Measurements from ENCODE around the gene BCR.

BCR gene

GRCh38 chr22:23245799-23246136 lies 65.5 kb downstream of the BCR start:
- no peak for DNase-seq (ENCODE audit: low read depth)

GRCh38 chr22:23246982-23247766 lies 66.9 kb downstream of the BCR start:
- DNase-seq (ENCODE audit: low read depth): no peak

GRCh38 chr22:23248583-23248982 lies 68.3 kb downstream of the BCR start:
- DNase-seq (ENCODE audit: low read depth): no peak

DNA sequence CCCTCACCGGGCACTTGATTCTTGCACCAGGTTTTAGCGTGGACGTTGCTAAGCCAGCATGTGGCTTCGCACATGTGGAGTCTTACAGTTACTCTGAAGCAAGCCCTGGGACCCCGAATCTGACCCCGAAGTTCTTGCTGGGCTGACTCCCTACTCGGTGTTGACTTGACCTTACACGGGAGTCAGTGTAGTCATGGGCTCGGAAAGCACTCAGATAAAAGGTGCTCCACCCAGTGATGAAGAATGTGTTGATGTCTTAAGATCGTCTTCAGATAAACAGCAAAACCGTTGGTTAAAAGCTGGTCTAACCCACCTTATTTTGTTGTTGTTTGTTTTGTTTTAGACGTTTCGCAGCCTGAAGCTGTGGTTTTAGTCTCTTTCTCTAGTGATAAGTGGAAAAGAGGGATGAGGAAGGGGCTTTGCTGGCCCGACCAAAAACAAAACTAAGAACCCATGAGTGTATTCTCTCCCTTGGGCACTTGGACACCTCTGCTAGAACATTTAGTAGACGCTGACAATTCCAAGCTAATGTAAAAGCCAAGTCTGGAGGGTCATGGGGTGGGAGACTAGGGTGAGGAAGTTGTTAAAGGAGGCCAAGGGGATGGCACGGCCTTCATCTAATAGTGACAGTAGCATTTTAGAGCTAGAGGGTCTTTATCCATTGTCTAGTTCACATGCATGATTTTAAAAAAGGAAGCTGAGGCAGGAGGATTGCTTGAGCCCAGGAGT lies 69.9 kb downstream of the BCR start:
- DNase-seq (ENCODE audit: low read depth): no peak

DNA sequence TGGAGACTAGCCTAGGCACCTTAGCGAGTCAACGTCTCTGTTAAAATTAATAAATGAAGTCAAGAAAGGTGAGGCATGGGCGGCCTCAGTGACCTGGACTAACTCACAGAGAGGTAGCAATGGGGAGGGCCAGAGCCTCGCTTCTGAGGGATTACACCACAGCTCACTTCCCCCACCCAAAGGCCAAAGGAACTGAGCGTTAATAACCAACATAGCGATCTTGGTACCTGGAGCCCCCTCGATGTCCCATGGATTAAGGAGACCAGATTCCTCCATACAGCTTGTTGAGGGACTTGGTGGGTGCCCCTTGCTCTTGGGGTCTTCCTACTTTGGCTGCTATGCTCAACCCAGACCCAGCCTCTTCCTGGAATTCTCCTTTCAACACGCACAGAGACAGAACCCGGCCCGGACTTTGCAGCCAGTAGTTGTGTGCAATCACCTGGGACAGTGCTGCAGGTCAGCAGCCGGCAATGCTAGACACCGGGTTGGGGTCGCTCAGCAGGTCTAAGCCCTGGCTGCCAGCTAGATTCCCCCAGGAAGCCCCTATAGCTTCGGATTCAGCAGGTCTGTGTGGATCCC lies 70.6 kb downstream of the BCR start:
- no peak for DNase-seq (ENCODE audit: low read depth)

DNA sequence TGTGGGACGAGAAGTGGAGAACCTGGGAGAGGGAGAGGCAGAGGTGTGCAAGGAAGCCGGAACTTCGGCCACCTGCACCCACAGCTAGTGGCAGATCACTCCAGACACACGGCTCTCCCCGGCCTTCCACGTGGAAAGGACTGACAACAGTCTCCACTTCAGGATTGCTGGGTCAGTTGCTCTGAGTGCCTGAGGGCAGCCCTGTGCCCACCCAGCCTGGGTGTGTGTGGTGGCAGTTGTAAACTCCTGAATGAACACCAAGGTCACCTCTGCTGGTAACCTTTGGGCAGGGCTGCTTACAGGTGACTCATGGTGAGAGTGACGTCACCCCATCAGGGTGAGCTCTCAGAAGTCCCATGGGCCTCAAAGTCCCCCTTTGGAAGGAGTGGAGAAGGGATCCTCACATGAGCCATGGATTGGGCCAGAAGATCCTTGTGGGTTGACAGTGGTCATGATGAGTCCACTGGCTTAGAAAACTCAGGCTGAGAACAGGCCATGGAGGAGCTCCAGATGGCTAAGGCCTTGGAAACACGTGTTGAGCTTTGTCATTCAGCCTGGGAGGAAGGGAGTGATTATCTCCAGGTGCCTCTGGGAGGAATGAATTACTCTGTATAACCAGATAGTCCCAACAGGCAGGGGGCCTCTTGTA lies 71.3 kb downstream of the BCR start:
- DNase-seq (ENCODE audit: low read depth): no peak

DNA sequence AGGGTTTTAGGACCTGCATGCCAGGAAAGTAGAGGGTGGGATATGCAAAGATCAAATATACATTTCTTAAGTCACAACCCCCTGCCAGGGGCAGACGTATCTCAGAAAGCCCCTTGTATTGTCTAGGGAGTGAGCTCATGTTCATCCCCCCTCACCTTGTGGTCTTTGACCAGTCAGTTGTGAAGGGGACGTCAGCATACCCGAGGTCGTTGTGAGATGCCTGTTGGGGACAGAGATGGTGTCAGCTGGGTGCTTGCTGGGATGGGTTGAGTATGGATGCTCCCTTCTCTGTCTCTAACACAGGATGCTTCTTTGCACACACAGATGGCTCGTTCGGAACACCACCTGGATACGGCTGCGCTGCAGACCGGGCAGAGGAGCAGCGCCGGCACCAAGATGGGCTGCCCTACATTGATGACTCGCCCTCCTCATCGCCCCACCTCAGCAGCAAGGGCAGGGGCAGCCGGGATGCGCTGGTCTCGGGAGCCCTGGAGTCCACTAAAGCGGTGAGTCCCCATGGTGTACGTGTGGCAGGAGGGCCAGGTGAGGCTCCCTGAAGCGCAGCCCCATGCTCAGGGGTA lies 73.3 kb downstream of the BCR start:
- no peak for DNase-seq (ENCODE audit: low read depth)

- no peak for DNase-seq (ENCODE audit: low read depth)
These were observed 75.3 kb downstream of the BCR start for GRCh38 chr22:23255506-23256170.

DNA sequence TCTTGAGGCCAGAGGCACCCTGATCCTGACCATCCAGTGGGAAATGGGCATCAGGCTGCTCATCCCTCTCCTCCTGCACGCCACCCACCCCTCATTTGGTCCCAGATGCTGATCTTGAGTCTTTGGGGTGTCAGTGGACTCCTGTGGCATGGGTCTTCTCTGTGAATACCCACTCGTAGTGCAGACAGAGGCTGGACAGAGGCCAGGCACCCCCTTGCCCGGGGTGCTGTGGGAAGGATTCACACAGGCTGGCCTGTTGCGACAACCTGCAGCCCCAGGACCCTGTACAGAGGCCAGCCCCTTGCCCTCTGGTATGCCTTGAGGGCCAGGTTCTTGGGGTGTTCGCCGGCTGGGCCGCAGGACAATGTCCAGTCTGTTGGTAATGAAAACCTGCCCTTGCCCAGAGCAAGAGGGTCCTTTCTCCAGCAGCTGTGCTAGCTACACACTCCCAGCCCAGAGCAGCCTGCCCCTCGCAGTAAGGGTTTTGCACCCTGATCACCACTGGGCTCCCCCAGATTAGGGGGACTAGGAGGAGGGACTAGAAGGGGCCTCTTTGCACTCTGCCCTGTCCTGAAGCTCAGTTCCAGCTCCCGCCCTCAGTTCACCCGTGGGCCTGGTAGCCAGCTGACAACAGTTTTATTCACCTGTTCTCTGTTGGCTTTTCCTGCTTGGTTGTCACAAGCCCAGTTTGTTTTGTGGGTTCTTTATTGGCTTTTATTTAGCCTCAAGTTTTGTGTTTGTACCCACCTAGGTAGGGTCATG lies 76.0 kb downstream of the BCR start:
- no peak for DNase-seq (ENCODE audit: low read depth)

- peak; percentile 46 for DNase-seq (ENCODE audit: low read depth)
These were observed 76.9 kb downstream of the BCR start for GRCh38 chr22:23256986-23257888.

DNA sequence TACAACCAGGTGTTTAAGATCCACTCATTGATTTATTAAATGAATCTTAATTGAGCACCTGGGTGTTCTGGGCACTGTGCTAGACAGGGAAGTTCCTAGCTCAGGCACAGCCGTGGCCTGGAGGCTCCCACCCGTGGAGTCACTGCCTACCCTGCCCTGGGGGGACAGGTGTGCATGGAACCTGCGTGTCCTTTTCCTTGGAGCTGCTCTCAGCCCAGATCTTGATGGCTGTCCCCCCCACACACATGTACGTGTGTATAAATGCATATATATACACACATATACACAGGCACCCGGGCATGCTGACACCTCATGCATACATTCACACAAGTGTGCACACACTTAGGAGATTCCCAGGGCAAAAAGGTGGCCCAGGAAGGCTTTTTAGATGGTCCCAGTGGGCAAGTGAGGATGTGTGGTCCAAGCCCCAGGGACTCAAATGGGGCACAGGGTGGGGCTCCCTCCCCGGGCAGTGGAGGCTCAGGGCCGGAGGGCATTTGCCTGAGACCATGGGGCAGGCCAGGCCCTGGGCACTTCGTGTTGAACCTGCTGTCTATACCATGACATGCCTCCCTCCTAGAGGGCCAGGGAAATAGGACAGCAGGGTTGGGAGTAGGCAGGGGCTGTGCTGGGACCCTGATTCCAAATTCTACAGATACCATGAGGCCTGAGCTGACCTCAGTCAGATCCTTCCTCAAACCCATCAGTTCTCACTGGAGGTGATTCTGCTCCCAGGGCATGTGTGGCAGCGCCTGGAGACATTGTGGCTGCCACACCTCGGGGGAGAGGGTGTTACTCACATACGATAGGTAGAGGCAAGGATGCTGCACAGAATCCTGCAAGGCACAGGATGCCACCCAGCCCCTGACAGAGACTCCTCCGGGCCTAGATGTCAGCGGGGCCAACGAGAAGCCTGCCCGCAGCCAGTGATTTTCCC lies 77.8 kb downstream of the BCR start:
- DNase-seq (ENCODE audit: low read depth): no peak

- DNase-seq (ENCODE audit: low read depth): no peak
These were observed 78.5 kb downstream of the BCR start for GRCh38 chr22:23258826-23259170.

DNA sequence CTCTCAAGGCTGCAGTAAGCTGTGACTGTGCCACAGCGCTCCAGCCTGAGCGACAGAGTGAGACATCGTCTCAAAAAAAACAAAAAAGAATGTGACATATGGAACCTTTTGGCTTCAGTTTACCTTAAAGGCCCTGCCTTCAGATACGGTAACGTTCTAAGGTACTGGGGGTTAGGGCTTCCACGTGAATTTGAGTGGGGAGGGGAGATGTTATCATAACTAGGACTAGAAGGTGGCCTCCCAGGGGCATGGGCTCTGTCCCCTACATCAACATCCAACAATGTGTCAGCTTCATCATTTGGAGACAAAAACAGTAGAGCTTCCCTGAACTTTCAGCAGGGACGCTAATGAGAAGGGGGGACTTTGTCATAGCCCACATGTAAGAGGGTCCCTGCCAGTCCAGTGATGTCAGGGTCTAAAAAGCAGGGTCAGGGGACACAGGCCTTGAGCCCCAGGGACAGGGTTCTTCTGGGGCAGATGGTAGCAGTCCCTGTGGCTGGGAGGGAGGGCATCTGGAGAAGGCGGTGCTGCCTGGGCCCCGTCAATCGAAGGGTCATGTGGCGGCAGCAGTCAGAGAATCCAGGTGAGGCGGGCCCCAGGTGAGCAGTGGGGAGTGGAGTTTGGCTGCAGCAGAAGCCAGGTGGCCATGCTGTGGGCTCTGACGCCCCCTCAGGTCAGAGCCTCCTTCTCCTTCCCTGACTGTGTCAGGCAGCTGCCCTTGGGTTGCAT lies 79.8 kb downstream of the BCR start:
- no peak for DNase-seq (ENCODE audit: low read depth)

DNA sequence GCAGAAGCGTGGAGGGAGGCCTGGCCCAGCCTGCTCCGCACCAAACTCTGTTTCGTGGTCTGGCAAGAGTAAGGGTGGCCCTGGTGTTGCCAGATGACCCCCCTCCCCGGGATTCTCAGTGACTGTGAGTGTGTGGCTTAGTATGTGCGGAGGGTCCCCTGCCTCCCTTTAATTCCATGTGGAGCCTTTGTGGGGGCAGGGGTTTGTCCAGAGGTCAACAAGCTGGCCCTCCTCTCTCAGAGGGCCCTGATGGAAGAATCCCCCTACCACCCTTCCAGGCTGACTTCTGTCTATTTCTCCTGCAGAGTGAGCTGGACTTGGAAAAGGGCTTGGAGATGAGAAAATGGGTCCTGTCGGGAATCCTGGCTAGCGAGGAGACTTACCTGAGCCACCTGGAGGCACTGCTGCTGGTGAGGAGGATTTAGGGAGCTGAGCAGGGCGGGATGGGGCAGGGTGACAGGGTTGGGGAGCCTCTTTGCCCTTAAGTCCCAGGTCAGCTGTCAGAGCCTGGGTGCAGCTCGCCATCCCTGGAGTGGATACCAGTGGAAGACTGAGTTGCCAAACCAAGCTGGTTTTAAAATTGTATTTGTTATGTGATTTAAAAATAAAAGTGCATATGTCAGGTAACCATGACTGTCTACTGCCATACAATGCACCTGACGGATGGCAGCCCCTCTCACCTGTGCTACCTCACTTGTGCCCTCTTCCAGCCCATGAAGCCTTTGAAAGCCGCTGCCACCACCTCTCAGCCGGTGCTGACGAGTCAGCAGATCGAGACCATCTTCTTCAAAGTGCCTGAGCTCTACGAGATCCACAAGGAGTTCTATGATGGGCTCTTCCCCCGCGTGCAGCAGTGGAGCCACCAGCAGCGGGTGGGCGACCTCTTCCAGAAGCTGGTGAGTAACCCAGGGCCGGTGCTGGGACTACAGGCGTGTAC lies 80.6 kb downstream of the BCR start:
- no peak for DNase-seq (ENCODE audit: low read depth)

- DNase-seq (ENCODE audit: low read depth): no peak
These were observed 81.7 kb downstream of the BCR start for GRCh38 chr22:23261900-23262450.

- no peak for DNase-seq (ENCODE audit: low read depth)
These were observed 82.4 kb downstream of the BCR start for GRCh38 chr22:23262518-23263332.
